Endodermal cell (in vitro differentiated cells): Measurements from ENCODE around the gene ZFP30. TPM values are rescaled to one million over a fixed set of nuclear protein-coding genes. Genes with fewer than 3 reads are reported as not detected.
A peak's percentile ranks its signal among the peaks of the same experiment; 100 is the strongest.

ENCODE experiments used
- DNase-seq: peaks from one replicate; pipeline ENCODE4 v3.0.0-alpha.2; 2017
- H3K27ac ChIP-seq: 2 replicates; pipeline ENCODE4 v1.5.1; 2013; ENCODE audit warnings: mild to moderate bottlenecking, low read depth, low read length, moderate library complexity
- H3K27me3 ChIP-seq: 2 replicates; pipeline ENCODE4 v1.6.1; 2013; ENCODE audit warnings: mild to moderate bottlenecking, low read length, moderate library complexity; ENCODE audit not compliant: insufficient read depth, control insufficient read depth, poor library complexity, severe bottlenecking
- H3K36me3 ChIP-seq: 2 replicates; pipeline ENCODE4 v1.7.0; 2013; ENCODE audit warnings: mild to moderate bottlenecking, low read length, moderate library complexity; ENCODE audit not compliant: control insufficient read depth, insufficient read depth
- H3K4me1 ChIP-seq: one replicate; pipeline ENCODE4 v1.7.0; 2013; ENCODE audit warnings: low read length; ENCODE audit not compliant: control insufficient read depth, insufficient read depth
- H3K4me3 ChIP-seq: 2 replicates; pipeline ENCODE4 v1.5.1; 2013; ENCODE audit warnings: mild to moderate bottlenecking, low read length, moderate library complexity
- H3K9ac ChIP-seq: 2 replicates; pipeline ENCODE4 v1.6.1; 2013; ENCODE audit warnings: mild to moderate bottlenecking, low read length, moderate library complexity; ENCODE audit not compliant: poor library complexity, severe bottlenecking; ENCODE audit errors: extremely low read depth
- H3K9me3 ChIP-seq: 2 replicates; pipeline ENCODE4 v1.6.1; 2013; ENCODE audit warnings: mild to moderate bottlenecking, low read length, moderate library complexity; ENCODE audit not compliant: control insufficient read depth
- H3K27ac Mint-ChIP-seq: 2 replicates; pipeline ENCODE4 v1.8.0; 2020; ENCODE audit warnings: mixed read lengths
- H3K27me3 Mint-ChIP-seq: 2 replicates; pipeline ENCODE4 v1.8.0; 2021; ENCODE audit warnings: mild to moderate bottlenecking, mixed read lengths; ENCODE audit not compliant: insufficient read depth
- H3K36me3 Mint-ChIP-seq: 2 replicates; pipeline ENCODE4 v1.8.0; 2020; ENCODE audit warnings: low read depth, mixed read lengths
- H3K4me1 Mint-ChIP-seq: 2 replicates; pipeline ENCODE4 v1.8.0; 2020; ENCODE audit warnings: mixed read lengths
- H3K4me3 Mint-ChIP-seq: 2 replicates; pipeline ENCODE4 v1.8.0; 2020; ENCODE audit warnings: mild to moderate bottlenecking, moderate library complexity, mixed read lengths
- H3K9me3 Mint-ChIP-seq: 2 replicates; pipeline ENCODE4 v1.8.0; 2020; ENCODE audit warnings: mild to moderate bottlenecking, mixed read lengths
- CTCF ChIP-seq: fragments of 200-600 bp; sonication (generic); conservative IDR thresholded peaks from 2 replicates; pipeline ENCODE4 v1.5.0; 2021; ENCODE audit warnings: antibody characterized with exemption, mild to moderate bottlenecking
- WGBS, 2 experiments: methylation state at CpG; one replicate each; pipeline versions ENCODE4 v1.1.5 to v1.1.7; 2013; ENCODE audit warnings: missing lambda C conversion rate in 2 of 2, mixed read lengths in 1 of 2; ENCODE audit not compliant: insufficient coverage in 1 of 2, insufficient read length in 1 of 2; 5-methylcytosine and 5-hydroxymethylcytosine counted together
- total RNA-seq, 2 donors: library from RNA; stranded (reverse); fragmentation: NEBNext Ultra II Directional in 1 of 2; extraction: Animal tissue kit (Norgen Biotek cat#: 25700) in 1 of 2; gene quantifications; 2 replicates in 1 of 2; 3 replicates in 1 of 2; pipeline ENCODE4 v1.2.1, GENCODE V29; 2021

Gene ZFP30
- total RNA-seq, 2 donors from 2014 or later = 14.5 to 22.5 TPM

GRCh38 chr19:37655689-37656371 lies 565 bp upstream of the ZFP30 start:
- H3K9me3 Mint-ChIP-seq = no peaks in the 10 kb centered on the region
- Histone ChIP-seq H3K27ac (peak overlapping the region; percentile 86), H3K4me1 (no peaks in the 10 kb centered on the region), H3K9me3 (peaks cover 26% of the 10 kb centered on the region), H3K9ac (peak overlapping the region; percentile 72), H3K27me3 (no peaks in the 10 kb centered on the region), H3K36me3 (peaks cover 14% of the 10 kb centered on the region), H3K4me3 (peak overlapping the region; percentile 98)
- peaks cover 2% of the 10 kb centered on the region for H3K36me3 Mint-ChIP-seq
- WGBS, 2 experiments = 0 to 1% methylated on average over 24 to 57 of the region's 57 CpGs
- H3K27ac Mint-ChIP-seq = peak overlapping the region; percentile 95
- peaks cover 22% of the 10 kb centered on the region for H3K27me3 Mint-ChIP-seq
- H3K4me3 Mint-ChIP-seq = peak overlapping the region; percentile 92
- TF ChIP-seq CTCF = no peak
- peaks cover 12% of the 10 kb centered on the region for H3K4me1 Mint-ChIP-seq
- DNase-seq = peak; percentile 95

- Mint-ChIP-seq H3K4me3 (peak overlapping the region; percentile 92), H3K27ac (peak overlapping the region; percentile 87), H3K27me3 (peaks cover 22% of the 10 kb centered on the region), H3K36me3 (peaks cover 5% of the 10 kb centered on the region), H3K4me1 (peaks cover 12% of the 10 kb centered on the region), H3K9me3 (no peaks in the 10 kb centered on the region)
- WGBS, 2 experiments = 0% methylated on average over 19 to 40 of the region's 40 CpGs
- peaks cover 22% of the 10 kb centered on the region for H3K36me3 ChIP-seq
- H3K27ac ChIP-seq = peak overlapping the region; percentile 86
- peak; percentile 74 for DNase-seq
- H3K9me3 ChIP-seq = peaks cover 26% of the 10 kb centered on the region
- H3K4me1 ChIP-seq = no peaks in the 10 kb centered on the region
- TF ChIP-seq CTCF = no peak
- peak overlapping the region; percentile 98 for H3K4me3 ChIP-seq
- H3K27me3 ChIP-seq = no peaks in the 10 kb centered on the region
- H3K9ac ChIP-seq = peak overlapping the region; percentile 72
Measured at GRCh38 chr19:37654629-37655300, 500 bp downstream of the ZFP30 start.

DNA sequence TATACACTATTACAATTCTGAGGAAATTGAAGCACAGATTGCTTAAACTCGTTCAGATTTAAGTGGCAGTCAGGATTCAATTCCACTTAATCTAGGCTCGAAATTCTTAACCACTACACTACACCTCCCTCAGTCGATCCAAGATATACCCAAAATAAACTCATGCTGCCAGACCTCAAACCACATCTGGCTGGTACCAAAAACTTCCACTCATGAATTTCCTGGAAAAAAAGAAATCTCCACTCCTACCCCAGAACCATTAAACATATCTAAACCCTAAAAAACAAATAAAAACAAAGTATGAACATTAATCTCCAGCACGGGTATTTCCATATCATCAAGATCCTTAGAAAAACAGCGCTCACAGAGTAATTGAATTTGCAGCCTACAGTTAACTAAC lies 1.1 kb downstream of the ZFP30 start:
- peak overlapping the region; percentile 92 for H3K4me3 Mint-ChIP-seq
- H3K27me3 Mint-ChIP-seq = peaks cover 22% of the 10 kb centered on the region
- H3K4me1 Mint-ChIP-seq = peaks cover 12% of the 10 kb centered on the region
- H3K27ac Mint-ChIP-seq = peak overlapping the region; percentile 87
- no peak for DNase-seq
- Histone ChIP-seq H3K36me3 (peaks cover 29% of the 10 kb centered on the region), H3K27me3 (no peaks in the 10 kb centered on the region), H3K4me3 (peak overlapping the region; percentile 98), H3K4me1 (no peaks in the 10 kb centered on the region), H3K9me3 (peaks cover 26% of the 10 kb centered on the region), H3K27ac (peak overlapping the region; percentile 86), H3K9ac (peak overlapping the region; percentile 72)
- H3K9me3 Mint-ChIP-seq = no peaks in the 10 kb centered on the region
- no peak for TF ChIP-seq CTCF
- peaks cover 7% of the 10 kb centered on the region for H3K36me3 Mint-ChIP-seq
- WGBS, 2 experiments = 54 to 55% methylated on average over 5 of the region's 5 CpGs
